Measurements from ENCODE around the gene C22orf15. TPM values are rescaled to one million over a fixed set of nuclear protein-coding genes. Genes with fewer than 3 reads are reported as not detected.
A peak's percentile ranks its signal among the peaks of the same experiment; 100 is the strongest.

The C22orf15 gene
- total RNA-seq, 1 experiment from 2014 or later, result 0.40 TPM

GRCh38 chr22:23786752-23787599 lies 24.2 kb downstream of the C22orf15 start, which contains the start of gene SMARCB1:
SMARCB1 (plus strand) TSS chr22:23786966; CDS start chr22:23787170, 204 bp downstream.
- peak; percentile 66 for DNase-seq (ENCODE audit: low spot score)

- DNase-seq (ENCODE audit: low spot score), result no peak
These were observed 24.8 kb downstream of the C22orf15 start for GRCh38 chr22:23787600-23787896.

DNA sequence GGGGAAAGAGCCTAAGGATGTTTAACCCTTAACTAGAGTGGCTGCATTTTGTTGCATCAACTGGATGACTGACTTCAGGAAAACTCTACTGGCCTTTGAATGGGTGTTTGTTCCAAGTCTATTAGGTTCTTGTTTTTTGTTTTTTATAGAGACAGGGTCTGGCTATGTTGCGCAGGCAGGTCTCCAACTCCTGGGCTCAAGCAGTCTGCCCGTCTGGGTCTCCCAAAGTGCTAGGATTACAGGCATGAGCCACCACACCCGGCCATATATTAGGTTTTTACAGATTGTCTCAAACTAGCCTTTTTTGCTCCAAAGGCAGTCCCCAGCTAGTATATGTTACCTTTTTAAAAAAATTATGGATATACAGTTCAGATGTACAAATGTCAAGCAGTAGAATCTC lies 25.1 kb downstream of the C22orf15 start:
- DNase-seq (ENCODE audit: low spot score), result no peak

DNA sequence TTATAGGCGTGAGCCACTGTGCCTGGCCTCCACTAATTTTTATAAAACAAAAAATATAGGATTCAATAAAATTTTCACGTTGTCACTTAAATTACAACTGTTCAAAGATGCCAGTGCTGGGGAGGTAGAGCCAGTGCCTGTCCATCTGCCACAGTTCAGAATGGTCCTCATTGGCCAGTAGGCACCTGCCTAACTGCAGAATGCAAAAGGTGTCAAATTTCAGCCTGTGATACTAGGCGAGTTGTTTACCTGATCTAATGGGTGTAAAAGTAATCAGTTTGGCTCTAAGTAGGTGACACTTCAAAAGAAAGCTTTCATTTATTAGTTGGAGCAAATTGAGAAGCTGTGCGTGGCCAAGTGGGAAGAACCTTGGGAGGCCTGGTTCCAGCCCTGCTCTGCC lies 26.3 kb downstream of the C22orf15 start:
- no peak for DNase-seq (ENCODE audit: low spot score)

DNA sequence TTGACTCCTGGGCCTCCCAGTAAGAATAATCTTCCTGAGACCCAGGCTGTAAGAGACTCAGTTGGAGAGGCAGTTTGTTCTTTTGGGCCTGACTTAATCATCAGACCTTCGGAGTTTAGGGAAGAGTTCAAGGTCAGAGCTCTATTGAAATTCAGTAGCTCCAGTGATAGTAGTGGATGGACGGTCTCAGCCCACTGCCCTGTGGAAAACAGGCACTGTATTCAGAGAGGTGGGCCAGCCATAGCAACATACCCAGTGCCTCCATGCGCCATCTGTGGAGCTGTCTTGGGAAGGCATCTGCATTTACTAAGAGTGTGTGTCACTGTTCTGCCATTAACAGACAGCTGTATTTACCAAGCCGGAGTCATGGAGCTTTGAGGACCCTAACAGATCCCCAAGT lies 26.8 kb downstream of the C22orf15 start:
- no peak for DNase-seq (ENCODE audit: low spot score)

DNA sequence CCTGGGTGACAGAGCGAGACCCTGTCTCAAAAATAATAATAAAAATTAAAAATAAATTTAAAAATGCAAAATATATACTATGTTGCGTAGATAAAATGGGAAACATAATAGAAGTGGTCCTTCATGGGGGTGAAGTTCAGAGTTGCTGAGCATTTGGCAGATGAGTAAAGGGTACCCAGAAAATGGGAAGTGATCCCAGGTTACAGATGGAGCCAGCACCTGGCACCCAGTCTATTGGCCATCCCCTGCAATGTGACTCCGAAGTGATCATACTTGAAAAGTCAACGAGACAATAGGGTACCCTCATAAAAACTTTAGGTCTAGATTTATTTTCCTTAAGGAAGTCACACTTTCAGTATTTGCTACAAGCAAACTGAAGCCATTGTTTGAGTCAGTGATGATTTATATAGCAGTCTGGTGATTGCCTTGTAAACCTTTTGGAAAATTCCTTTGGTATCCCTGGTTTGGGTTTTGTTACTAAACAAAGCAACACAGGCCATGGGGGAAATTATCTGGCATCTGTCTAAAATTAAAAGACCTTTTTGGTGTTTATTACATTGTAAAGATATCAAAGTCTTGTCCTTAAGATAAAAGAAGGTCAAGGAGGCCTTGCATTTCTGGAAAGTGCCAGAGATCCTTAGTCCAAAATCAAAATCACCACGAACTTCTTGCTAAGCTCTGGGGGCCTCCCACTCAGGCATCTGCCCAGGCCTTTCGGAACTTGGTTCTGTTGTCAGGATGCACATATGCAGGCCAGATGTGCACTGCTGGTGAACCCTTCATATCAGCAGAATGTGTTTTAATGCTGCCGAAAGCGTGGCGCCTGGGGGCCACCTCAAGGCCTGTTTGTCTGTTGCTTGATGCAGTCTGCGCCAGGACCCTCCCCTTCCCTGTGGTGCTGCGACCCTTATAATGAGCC lies 28.3 kb downstream of the C22orf15 start:
- DNase-seq (ENCODE audit: low spot score), result peak; percentile 10

- no peak for DNase-seq (ENCODE audit: low spot score)
These were observed 29.2 kb downstream of the C22orf15 start for GRCh38 chr22:23791738-23792645.

GRCh38 chr22:23793326-23793725 lies 30.5 kb downstream of the C22orf15 start:
- DNase-seq (ENCODE audit: low spot score), result no peak

DNA sequence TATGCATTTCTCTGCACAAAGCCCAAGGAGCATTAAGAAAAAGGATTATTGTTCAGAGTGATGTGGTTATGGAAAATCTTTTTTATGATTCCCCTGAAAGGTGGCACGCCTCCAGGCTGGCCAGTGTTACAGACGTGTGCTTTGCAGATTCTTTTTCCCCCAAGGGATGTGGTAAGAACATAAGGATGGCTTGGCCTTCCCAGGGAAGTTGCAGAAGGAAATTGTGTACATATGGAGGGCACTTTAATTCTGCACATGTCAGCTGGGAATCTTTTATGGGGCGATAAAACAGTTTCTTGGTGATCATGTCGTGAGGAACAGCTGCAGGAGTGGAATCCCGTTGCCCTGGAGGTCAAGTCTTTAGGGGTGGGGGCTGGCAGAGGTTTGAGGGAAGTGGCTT lies 33.7 kb downstream of the C22orf15 start:
- DNase-seq (ENCODE audit: low spot score), result no peak

DNA sequence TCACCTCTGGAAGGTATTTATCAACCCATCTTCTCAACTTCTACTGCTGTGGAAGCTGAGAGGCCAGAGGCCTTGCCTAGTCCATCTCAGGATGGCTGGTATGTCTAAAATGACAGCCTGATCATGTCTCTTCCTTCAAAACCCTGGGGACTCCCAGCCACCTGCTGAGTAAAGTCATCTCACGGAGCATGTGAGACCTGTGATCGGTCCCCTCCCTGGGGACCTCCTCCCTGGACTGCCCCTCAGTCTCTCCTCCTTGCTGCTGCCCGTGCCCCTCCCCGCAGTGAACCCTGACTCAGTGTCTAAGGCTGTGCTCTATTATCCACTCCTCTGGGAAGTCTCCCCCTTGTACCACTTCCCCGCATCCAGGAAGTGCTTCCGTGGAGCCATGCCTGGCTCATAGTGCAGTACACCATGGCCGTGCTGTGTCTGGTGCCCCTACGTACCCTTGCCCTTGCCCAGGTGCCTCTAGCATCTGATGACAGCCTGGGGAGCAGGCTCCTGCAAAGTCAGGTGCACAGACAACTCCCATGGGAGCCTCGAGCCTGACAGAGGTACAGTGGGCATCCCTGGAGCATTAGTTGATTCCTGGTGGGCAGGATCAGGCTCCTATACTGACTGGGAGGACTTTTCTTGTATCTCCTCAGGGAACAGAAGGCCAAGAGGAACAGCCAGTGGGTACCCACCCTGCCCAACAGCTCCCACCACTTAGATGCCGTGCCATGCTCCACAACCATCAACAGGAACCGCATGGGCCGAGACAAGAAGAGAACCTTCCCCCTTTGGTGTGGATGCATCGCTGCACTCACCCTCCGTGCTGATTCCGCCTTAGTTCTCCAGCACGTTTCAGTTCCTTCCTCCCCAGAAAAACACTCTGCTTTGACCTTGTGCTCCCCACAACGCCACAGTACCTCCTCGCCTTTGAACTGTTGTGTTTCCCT lies 37.8 kb downstream of the C22orf15 start:
- DNase-seq (ENCODE audit: low spot score), result no peak

- DNase-seq (ENCODE audit: low spot score), result no peak
These were observed 38.5 kb downstream of the C22orf15 start for GRCh38 chr22:23801238-23801821.

DNA sequence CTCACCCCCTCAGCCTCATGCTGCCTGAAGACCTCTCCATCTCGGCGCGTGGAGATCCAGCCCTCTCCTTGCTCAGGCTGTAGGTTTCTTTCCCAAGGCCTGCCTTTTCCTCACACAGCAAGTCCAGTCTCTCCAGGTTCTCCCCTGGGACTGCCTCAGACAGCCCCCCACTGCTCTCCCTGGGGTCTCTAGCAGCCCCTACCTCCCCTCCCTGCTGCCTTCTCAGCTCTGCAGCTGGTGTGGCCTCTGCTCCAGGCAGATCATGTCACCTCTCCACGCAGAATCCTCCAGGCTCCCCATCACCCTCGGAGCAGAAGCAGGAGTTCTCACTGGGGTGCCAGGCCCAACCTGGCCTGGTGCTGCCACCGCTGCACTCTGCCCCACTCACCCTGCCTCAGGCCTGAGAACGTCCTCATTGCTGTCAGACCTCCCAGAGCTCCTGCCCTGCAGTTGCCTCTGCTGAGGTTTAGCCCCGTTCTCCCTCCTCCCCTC lies 39.1 kb downstream of the C22orf15 start:
- DNase-seq (ENCODE audit: low spot score), result no peak

DNA sequence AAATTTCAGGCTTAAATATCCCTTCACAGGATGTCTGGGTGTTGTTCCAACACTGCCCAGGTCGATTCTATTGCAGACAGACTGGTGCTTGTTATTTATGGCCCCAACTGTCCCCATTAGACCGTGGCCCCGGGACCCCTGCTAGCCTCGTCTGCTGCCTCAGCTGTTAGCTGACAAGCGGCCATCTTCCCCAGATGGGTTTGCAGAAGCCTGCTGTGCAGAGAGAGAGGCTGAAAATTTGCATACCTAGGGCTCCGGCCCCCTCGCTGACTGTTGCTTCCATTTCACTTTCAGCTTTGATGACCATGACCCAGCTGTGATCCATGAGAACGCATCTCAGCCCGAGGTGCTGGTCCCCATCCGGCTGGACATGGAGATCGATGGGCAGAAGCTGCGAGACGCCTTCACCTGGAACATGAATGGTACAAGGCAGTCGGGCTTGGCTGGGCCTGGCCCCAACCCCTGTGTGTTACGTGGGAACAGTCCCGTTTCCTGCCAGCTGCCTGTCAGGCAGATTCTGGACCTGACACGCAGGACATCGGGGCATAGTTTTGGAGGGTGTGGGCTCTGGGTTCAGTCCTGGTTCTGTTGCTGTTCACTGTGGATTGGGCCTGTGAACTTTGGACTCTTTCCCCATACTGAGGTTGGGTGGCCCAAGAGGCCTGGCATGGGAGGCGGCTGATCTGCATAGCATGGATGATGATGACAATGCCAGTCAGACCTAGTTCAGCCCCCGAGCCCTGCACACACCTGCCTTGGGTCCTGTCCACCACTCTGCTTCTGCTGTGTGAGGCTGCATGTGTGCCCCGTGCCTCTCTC lies 40.4 kb downstream of the C22orf15 start:
- no peak for DNase-seq (ENCODE audit: low spot score)

DNA sequence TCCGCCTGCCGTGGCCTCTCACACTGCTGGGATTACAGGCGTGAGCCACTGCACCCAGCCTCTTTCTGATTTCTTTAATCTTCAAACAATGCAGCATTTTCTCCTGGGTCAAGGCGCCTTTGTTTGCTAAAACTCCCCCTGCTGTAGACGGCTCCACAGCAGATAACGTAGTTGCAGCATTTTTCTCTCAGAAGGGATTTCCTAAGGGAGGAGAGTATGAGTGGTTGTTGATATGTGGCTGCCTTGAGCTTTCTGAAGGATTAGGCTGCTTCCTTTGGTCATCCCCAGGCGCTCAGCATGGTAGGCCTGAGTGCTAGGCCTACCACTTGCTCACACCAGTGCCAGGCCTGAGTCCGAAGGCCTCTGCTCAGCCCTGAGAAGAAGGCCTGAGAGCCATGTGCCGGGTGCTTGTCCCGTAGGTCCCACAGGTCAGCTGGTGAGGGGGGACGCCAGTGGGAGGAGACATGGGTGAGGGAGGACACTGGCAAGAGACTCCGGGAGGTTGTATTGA lies 42.0 kb downstream of the C22orf15 start:
- no peak for DNase-seq (ENCODE audit: low spot score)

GRCh38 chr22:23806837-23807236 lies 44.0 kb downstream of the C22orf15 start:
- DNase-seq (ENCODE audit: low spot score), result no peak

GRCh38 chr22:23812378-23812777 lies 49.6 kb downstream of the C22orf15 start:
- DNase-seq (ENCODE audit: low spot score), result no peak

All from A172 (cell line).